Occipital lobe (tissue), 2 donors: Measurements from ENCODE around the gene SMIM29. TPM values are rescaled to one million over a fixed set of nuclear protein-coding genes. Genes with fewer than 3 reads are reported as not detected.

ENCODE experiments used
- small RNA-seq: library from RNA; depleted of rRNA; stranded (forward); fragments of <200 nt; gene quantifications from one replicate; pipeline ENCODE3, GENCODE V24; 2014
- total RNA-seq: library from RNA; depleted of rRNA; stranded (reverse); fragments of >200 nt; gene quantifications from one replicate; pipeline ENCODE4 v1.2.3, GENCODE V29; 2014

Gene SMIM29
- total RNA-seq, 1 donor from 2014 or later, result 18.7 TPM

Small RNA genes within 50 kb of the gene (small RNA-seq; reads per million reads assigned to genes)
- not detected for gene MIR6835

Other genes starting within 250 kb of the SMIM29 start
- gene GRM4, start 102.9 kb downstream of the SMIM29 start, total RNA-seq, result 0.94 TPM
- gene HMGA1, start 12.1 kb downstream of the SMIM29 start, total RNA-seq, result 25.0 TPM
- gene NUDT3, start 143.7 kb upstream of the SMIM29 start, total RNA-seq, result 116 TPM
- gene RPS10, start 177.1 kb upstream of the SMIM29 start, total RNA-seq, result 1,021 TPM
- gene PACSIN1, start 217.1 kb upstream of the SMIM29 start, total RNA-seq, result 2.8 TPM